GM19099 (cell line): ENCODE results near the gene ULK1.

Source experiments
- POLR2A ChIP-seq: IDR thresholded peaks from 3 replicates; pipeline ENCODE4 v1.6.1; 2011; ENCODE audit warnings: low read depth; ENCODE audit not compliant: insufficient read length; ENCODE audit errors: extremely low read depth

ULK1 gene

DNA sequence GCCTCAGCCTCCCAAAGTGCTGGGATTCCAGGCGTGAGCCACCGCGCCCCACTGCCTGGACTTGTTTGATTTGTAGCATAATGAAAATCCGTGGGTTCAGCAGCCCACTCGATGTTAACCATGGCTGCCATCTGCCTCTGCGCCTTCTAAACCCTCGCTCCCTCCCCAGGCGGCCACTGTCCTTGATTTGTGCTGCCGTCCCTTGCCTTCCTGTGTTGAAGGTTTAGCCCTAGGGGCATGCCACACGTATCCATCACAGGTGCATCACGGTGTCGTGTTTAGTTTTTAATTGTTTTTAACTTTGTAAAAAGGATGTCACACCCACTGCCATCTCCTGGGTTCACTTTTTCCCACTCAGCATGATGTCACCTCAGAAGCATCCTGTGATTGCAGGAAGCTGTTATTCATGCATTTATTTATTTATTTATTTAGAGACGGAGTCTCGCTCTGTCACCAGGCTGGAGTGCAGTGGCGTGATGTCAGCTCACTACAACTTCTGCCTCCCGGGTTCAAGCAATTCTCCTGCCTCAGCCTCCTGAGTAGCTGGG is 24.5 kb upstream of the ULK1 start:
- TF ChIP-seq POLR2A: no peak

- TF ChIP-seq POLR2A: no peak
Observed at GRCh38 chr12:131871677-131872076, 22.7 kb upstream of the ULK1 start.

DNA sequence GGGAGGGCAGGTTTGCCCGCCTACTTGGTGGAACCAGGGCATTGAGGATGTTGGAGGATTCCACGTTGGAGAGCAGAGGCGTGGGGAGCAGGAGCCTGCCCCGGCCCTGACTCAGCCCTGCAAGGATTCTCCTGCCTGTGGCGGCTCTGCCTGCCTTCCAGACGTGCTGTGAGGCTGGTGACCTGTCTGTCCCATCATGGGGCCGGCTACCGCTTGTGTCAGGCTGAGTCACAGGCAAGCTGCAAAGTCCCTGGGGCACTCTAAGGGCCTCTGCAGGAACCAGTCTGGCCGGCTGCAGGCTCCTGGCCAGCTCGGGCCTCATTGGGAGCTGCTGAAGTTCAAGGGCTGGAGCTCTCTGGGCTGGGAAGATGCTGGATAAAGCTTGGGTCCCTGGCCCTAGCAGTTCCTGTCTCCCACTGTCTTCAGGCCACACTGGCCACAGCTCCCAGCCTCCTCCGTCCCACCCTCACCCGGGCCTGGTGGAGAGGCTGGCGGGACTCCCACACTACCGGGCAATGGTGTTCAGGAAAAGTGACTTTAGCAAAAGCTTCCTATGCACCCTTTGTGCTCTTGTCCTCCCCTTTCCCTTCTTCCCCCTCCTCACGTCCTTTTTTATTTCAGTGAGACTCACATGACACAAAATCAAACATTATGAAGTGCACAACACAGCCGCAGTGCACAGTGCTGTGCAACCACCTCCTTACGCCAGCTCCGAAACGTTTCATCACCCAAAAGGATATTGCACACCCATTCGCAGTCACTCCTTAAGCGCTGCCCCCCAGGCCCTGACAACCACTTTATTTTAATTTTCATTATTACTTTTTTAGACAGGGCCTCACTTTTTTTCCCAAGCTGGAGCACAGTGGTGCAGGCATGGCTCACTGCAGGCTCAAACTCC is 22.0 kb upstream of the ULK1 start:
- no peak for TF ChIP-seq POLR2A

- no peak for TF ChIP-seq POLR2A
Observed at GRCh38 chr12:131873293-131873692, 21.1 kb upstream of the ULK1 start.

DNA sequence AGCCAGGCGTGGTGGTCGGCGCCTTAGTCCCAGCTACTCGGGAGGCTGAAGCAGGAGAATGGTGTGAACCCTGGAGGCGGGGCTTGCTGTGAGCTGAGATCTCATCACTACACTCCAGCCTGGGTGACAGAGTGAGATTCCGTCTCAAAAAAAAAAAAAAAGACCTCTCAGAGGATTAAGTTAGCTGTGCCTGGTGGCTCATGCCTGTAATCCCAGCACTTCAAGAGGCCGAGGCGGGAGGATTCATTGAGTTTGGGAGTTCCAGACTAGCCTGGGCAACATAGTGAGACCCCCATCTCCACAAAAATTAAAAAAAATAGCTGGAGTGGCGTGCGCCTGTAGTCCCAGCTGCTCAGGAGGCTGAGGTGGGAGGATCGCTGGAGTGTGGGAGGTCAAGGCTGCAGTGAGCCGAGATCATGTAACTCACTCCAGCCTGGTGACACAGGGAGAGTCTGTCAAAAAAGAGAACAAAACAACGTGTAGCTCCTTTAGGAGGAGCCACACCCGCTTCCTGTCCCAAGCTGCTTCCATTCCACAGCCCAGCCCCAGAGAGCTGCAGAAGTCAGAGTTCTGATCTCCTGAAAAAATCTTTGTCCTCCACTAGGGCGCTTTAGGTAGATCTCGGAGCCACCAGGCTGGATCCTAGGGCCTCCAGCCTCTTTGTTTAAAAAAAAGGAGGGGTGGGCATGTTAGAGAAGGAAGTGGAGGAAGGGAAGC is 11.5 kb upstream of the ULK1 start:
- no peak for TF ChIP-seq POLR2A

DNA sequence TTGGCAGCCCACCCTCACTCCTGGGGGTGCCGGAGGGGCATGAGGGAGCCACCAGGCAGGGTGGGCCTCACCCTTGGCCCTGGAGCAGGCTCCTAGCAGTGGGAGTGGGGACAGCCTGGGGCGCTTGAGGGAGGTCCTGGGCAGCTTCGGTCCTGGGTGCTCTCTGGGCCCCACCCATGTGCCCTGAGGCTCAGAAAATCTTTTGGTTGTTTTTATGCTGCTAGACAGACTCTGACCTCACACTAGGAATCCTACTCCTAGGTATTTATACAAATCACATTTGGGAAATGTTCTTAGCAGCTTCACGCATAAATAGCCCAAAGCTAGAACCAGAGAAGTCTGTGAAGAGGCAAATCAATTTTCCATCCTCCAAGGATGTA is 10.9 kb upstream of the ULK1 start:
- no peak for TF ChIP-seq POLR2A

- TF ChIP-seq POLR2A: no peak
Observed at GRCh38 chr12:131885543-131886057, 8.8 kb upstream of the ULK1 start.

DNA sequence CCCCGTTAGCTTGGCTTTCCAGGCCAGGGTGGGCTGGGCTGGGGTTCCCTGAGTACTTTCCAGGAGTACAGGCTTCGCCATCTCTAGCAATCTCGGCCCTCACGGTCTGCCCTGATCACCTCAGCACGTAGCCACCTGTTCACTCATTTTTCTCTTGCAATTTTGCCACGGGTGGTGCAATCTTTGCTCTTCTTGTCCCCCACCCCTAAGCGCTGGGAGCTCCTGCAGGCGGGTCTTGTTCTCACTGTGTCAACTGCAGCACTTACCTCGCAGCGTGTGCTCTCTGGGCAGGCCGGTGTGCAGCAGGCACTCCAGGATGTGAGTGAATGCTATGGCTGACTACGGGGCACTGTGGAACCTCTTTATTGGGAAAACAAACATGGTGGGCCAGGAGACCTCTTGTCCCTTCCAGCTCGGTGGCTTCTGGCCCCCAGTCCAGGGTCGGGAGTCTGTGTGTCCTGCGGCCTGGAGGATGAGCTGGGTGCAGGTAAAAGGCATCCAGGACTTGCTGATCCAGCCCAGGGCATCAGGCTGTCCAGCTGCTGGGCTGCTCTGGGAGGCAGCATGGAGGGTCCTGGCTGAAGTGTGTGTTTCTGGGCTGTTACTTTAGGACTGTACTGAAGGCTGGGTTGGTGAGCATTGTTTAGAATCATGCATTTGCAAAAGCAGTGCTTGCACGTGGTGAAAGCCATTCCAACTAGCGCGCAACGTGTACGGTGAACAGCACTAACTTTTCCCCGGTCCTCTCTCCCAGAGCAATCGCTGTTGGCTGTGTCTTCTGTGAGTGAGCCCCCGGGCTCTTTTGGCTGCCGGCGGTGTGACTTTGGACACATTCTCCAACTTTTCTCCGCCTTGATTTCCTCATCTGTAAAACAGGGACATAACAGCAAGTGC is 1.5 kb upstream of the ULK1 start:
- TF ChIP-seq POLR2A: no peak

DNA sequence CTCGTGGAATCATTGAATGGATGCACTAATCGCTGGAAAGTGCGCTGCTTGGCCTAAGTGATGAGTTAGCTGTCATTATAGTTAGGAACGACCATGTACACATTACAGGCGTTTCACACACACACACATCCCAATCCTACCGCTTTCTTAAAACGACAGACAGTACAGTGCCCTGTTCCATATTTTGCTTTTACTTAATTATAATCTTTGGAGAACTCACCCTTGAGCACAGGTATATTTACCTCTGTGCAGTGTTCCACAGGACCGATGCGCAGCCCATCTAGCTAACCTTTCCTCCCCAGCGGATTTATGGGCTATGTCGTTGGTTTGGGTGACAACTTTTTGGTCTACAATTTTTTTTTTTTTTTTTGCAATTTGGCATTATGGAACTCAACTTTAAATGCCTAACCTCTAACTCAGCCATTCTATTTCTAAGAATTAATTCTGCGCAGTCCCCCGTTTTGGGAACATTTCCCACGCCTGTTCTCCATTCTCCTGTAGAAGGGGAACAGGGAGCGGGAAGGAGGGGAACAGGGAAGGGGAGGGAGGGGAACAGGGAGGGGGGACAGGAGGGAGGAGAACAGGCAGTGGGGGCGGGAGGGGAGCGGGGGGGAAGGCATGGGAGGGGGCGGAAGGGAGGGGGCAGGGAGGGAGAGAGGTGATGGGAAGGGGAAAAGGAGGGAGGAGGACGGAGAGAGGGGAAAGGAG is 663 bp upstream of the ULK1 start:
- no peak for TF ChIP-seq POLR2A

GRCh38 chr12:131894981-131895639 is 688 bp downstream of the ULK1 start:
- no peak for TF ChIP-seq POLR2A

GRCh38 chr12:131895640-131896079 is 1.2 kb downstream of the ULK1 start:
- TF ChIP-seq POLR2A: no peak

DNA sequence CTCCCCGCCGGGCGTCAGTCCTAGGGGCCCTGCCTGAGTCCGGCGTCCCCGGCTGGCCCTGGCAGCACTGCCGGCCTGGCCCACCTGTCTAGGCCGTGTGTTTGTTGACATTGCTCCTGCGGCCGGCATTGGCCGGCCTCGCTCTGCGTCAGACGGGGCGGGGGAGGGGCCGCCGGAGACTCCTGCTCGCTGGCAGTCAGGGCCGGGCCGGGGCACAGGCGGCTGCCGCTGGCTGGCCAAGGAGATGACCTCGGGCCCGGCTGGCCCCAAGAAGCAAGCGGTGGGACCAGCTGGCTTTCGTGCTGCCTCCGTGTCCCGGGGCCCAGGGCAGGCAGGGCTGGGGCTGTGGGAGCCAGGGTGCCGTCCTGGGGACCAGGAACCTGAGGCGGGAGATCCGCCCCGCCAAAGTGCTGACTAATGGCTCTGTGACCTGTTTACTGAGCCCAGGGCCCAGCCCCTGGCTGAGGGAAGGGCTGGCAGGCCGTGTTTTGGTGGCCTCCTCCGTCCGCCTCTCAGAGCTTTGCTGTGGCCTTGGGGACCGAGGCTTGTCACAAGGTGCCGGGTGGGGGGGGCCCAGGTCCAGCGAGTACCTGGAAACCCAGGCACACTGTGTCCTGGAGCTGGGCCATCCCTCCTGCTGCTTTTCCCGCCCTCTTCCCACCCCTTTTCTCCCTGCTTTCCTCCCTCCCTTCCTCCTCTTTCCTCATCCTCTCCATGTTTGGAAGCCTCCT is 1.8 kb downstream of the ULK1 start:
- TF ChIP-seq POLR2A: peak; percentile 26

DNA sequence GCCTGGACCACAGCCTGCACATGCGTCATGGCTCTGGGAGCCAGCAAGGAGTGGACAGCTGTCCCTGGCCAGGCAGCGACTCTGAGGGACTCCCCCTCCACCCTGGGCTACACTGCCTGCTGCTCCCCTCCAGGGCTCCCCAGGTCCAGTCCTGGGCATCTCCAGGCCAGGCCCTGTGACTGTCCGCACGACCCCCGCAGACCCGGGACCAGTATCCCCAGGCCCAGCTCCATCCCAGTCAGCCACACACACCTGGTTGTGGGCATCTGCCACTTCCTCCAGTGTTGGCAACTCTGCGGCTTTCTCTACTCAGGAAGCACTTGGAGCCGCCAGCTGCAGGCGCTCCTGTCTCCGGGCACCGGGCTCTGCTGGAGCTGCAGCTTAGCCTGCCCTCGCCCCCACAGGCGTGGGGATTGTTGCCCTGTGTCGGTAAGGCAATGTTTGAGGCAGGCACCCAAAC is 2.4 kb downstream of the ULK1 start:
- no peak for TF ChIP-seq POLR2A
